NCI-H748 (cell line): ENCODE measurements around the gene SLC7A8.

Experiments
- DNase-seq: peaks from one replicate; lab custom pipeline; 2025; ENCODE audit not compliant: unreplicated experiment; lab: John Stamatoyannopoulos, UW

SLC7A8 gene

GRCh38 chr14:23095196-23096108, 88.0 kb downstream of the SLC7A8 start, which contains the start of gene C14orf119:
TSS of gene C14orf119 (plus strand) at chr14:23095505. CDS start at chr14:23097659, 2,154 bp downstream.
- no peak for DNase-seq

GRCh38 chr14:23094666-23095195, 88.7 kb downstream of the SLC7A8 start, which contains the start of gene ACIN1:
TSS of gene ACIN1 (minus strand) at chr14:23095136. CDS start at chr14:23095112, 24 bp downstream.
- no peak for DNase-seq

GRCh38 chr14:23093991-23094665, 89.3 kb downstream of the SLC7A8 start:
- no peak for DNase-seq

GRCh38 chr14:23093526-23093925, 89.9 kb downstream of the SLC7A8 start:
- DNase-seq: no peak

- DNase-seq: no peak
Measured at GRCh38 chr14:23093104-23093503, 90.4 kb downstream of the SLC7A8 start.

GRCh38 chr14:23091294-23092225, 91.9 kb downstream of the SLC7A8 start:
- DNase-seq: no peak

GRCh38 chr14:23090254-23090636, 93.2 kb downstream of the SLC7A8 start:
- no peak for DNase-seq

GRCh38 chr14:23089498-23090253, 93.8 kb downstream of the SLC7A8 start:
- no peak for DNase-seq

GRCh38 chr14:23086565-23086964, 96.9 kb downstream of the SLC7A8 start:
- DNase-seq: no peak

- no peak for DNase-seq
Measured at GRCh38 chr14:23085458-23085857, 98.0 kb downstream of the SLC7A8 start.

GRCh38 chr14:23080474-23080873, 103.0 kb downstream of the SLC7A8 start:
- DNase-seq: no peak

GRCh38 chr14:23079716-23080115, 103.7 kb downstream of the SLC7A8 start:
- no peak for DNase-seq

- DNase-seq: no peak
Measured at GRCh38 chr14:23078692-23079116, 104.8 kb downstream of the SLC7A8 start.

- DNase-seq: no peak
Measured at GRCh38 chr14:23077962-23078361, 105.5 kb downstream of the SLC7A8 start.

GRCh38 chr14:23076785-23077408, 106.6 kb downstream of the SLC7A8 start:
- DNase-seq: no peak
